Stomach (tissue), 9 donors: ENCODE measurements around the gene PHLDA1. TPM values are rescaled to one million over a fixed set of nuclear protein-coding genes. Genes with fewer than 3 reads are reported as not detected.

Experiments
- DNase-seq, 2 donors: peaks; one replicate each; pipeline versions ENCODE4 v3.0.0 to v3.0.0-alpha.2; 2013 to 2019
- H3K27ac ChIP-seq, 5 donors: fragments of 200-600 bp in 4 of 5; sonication (generic) in 4 of 5; one replicate each; pipeline ENCODE4 v1.5.1; 2013 to 2019; ENCODE audit warnings: mild to moderate bottlenecking in 1 of 5, moderate library complexity in 1 of 5
- H3K27me3 ChIP-seq, 3 donors: fragments of 200-600 bp; sonication (generic); one replicate each; pipeline ENCODE4 v1.5.1; 2017 to 2019; ENCODE audit warnings: mixed run types in 1 of 3
- H3K36me3 ChIP-seq, 4 donors: fragments of 200-600 bp; sonication (generic); 1 replicate in 3 of 4; 2 replicates in 1 of 4; pipeline ENCODE4 v1.5.1; 2016 to 2019
- H3K4me1 ChIP-seq, 4 donors: fragments of 200-600 bp; sonication (generic); one replicate each; pipeline ENCODE4 v1.5.1; 2016 to 2019
- H3K4me3 ChIP-seq, 4 donors: fragments of 200-600 bp; sonication (generic) in 3 of 4; one replicate each; pipeline ENCODE4 v1.5.1; 2016 to 2019; ENCODE audit warnings: mild to moderate bottlenecking in 1 of 4
- H3K9me3 ChIP-seq, 4 donors: fragments of 200-600 bp; sonication (generic); one replicate each; pipeline ENCODE4 v1.5.1; 2016 to 2019
- CTCF ChIP-seq, 7 experiments: fragments of 450-650 bp in 4 of 7; fragments of 200-600 bp in 3 of 7; sonication (generic) in 3 of 7; IDR thresholded peaks; one replicate each; pipeline ENCODE4 v1.5.1; 2016 to 2019; ENCODE audit warnings: antibody characterized with exemption in 7 of 7, control low read depth in 2 of 7, mild to moderate bottlenecking in 1 of 7
- EP300 ChIP-seq: sonication (generic); formaldehyde crosslinking; IDR thresholded peaks from one replicate; pipeline ENCODE4 v1.6.1; 2017; ENCODE audit warnings: antibody characterized with exemption
- POLR2A ChIP-seq, 4 donors: fragments of 450-650 bp; IDR thresholded peaks; one replicate each; pipeline ENCODE4 v1.6.1; 2016; ENCODE audit warnings: antibody characterized with exemption in 4 of 4, control low read depth in 2 of 4, mild to moderate bottlenecking in 1 of 4, moderate library complexity in 1 of 4
- POLR2AphosphoS5 ChIP-seq, 3 donors: sonication (generic); formaldehyde crosslinking; IDR thresholded peaks; one replicate each; pipeline ENCODE4 v1.6.1; 2016; ENCODE audit warnings: antibody characterized with exemption in 3 of 3
- WGBS, 5 donors: extraction: QIAGEN DNeasy Blood & Tissue Kit in 3 of 5; methylation state at CpG; one replicate each; pipeline versions ENCODE4 v1.1.5 to v1.1.7; 2013 to 2018; 5-methylcytosine and 5-hydroxymethylcytosine counted together
- intact Hi-C: fragments of 100-400 bp; cut with DNase I; formaldehyde crosslinking; loops from one replicate; pipeline ENCODE4 v1.15.1; 2023; ENCODE audit warnings: low total_unique reads
- polyA plus RNA-seq, 3 donors: library from polyadenylated mRNA; stranded (reverse); fragments of 200-250 nt; gene quantifications; one replicate each; pipeline ENCODE4 v1.2.3, GENCODE V29; 2013
- total RNA-seq, 5 donors: library from RNA; depleted of rRNA; stranded (reverse); fragments of >200 nt; gene quantifications; one replicate each; pipeline versions ENCODE4 v1.1.0 to v1.2.3, GENCODE V29; 2014 to 2016
- donor health status: healthy with polysubstance abuse.
- donor health status: Bipolar disorder and iron deficiency.
- donor health status: healthy.

PHLDA1 gene
- total and polyA plus RNA-seq, 8 donors, result 4.9 to 62.4 (median 16.5) TPM

DNA sequence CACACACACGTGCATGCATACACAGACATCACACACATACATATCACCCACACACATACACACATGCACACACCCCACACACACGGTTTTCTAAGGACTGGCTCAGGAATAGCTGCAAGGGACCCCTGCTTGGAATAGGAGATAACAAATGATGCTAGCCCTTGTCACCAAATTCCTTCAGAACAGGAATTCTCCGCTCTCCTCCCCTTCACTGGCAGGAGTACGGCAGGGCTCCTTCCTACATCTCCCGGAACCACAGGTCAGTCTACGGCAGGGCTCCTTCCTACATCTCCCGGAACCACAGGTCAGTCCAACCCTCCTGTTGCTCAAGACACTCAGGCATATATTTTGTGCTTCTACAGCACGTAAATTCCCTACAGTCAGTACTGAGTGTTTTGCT is 23.9 kb downstream of the PHLDA1 start:
- WGBS, 5 donors, result 84 to 91% (median 90%) methylated on average over 8 of the region's 8 CpGs
- Histone ChIP-seq H3K36me3 (no peaks in the 10 kb centered on the region), H3K27ac (no peak overlapping the region), H3K27me3 (no peaks in the 10 kb centered on the region), H3K4me3 (no peak overlapping the region), H3K4me1 (no peaks in the 10 kb centered on the region), H3K9me3 (no peaks in the 10 kb centered on the region)
- no peak for TF ChIP-seq POLR2A (IDR thresholded peaks at IDR 0.05)
- TF ChIP-seq CTCF (IDR thresholded peaks at IDR 0.05), result no peak
- no peak for TF ChIP-seq POLR2AphosphoS5 (IDR thresholded peaks at IDR 0.05)
- no peak for TF ChIP-seq EP300
- DNase-seq, result no peak
- intact Hi-C loops, result no loop called here

DNA sequence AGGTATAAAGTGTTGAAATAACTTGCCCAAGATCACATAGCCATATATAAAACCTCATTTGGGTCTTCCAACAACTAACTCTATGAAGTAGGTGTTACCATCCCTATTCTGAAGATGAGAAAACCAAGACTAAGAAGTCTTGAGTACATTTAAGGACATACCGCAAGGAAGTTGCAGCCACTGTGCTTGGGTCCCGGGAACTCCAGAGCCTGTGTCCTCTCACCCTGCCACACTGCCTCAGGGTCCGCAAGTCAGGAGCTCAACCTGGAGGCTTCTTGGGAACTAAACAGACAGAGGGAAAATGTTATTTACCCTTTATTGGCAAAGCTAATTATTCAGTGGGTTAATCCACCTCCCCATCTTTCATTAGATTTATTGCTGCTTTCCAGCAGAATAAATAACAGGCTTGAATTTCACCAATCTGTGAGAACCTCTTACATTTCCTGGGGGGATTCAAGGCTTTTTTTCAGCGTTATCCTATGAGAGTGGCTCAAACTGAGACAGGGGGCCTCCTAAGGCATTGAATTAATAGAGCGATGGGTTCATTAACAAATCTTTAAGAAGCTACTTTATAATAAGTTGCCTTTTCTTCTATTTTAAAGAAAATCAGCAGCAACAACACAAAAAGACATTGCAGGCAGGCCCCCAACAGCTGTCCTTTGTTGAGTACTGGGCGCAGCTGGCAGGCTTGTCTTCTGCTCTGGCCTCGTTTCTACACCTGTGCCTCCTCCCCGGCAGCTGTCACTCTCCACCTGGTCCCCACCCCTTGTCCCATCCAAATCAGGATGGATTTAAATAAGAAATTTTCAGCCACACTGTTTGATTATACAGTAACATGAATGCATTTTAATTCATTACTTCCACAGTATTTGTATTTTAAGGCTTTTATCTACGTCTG is 25.3 kb downstream of the PHLDA1 start:
- Histone ChIP-seq H3K27ac (no peak overlapping the region), H3K36me3 (no peaks in the 10 kb centered on the region), H3K4me3 (no peak overlapping the region), H3K4me1 (no peaks in the 10 kb centered on the region), H3K9me3 (no peaks in the 10 kb centered on the region), H3K27me3 (no peaks in the 10 kb centered on the region)
- no peak for TF ChIP-seq EP300
- no peak for TF ChIP-seq POLR2A (IDR thresholded peaks at IDR 0.05)
- TF ChIP-seq POLR2AphosphoS5 (IDR thresholded peaks at IDR 0.05), result no peak
- no peak for TF ChIP-seq CTCF (IDR thresholded peaks at IDR 0.05)
- 86 to 91% (median 89%) methylated on average over 9 of the region's 9 CpGs for WGBS, 5 donors
- DNase-seq, result no peak
- intact Hi-C loops, result no loop called here

GRCh38 chr12:76003355-76003638 is 28.3 kb downstream of the PHLDA1 start:
- 61 to 77% (median 71%) methylated on average over 2 of the region's 2 CpGs for WGBS, 5 donors
- Histone ChIP-seq H3K27me3 (no peaks in the 10 kb centered on the region), H3K9me3 (no peaks in the 10 kb centered on the region), H3K27ac (no peak overlapping the region), H3K4me3 (no peak overlapping the region), H3K4me1 (no peaks in the 10 kb centered on the region), H3K36me3 (no peaks in the 10 kb centered on the region)
- TF ChIP-seq POLR2AphosphoS5 (IDR thresholded peaks at IDR 0.05) (no peak), EP300 (no peak), CTCF (IDR thresholded peaks at IDR 0.05) (no peak), POLR2A (IDR thresholded peaks at IDR 0.05) (no peak)
- DNase-seq, result no peak
- intact Hi-C loops, result no loop called here

DNA sequence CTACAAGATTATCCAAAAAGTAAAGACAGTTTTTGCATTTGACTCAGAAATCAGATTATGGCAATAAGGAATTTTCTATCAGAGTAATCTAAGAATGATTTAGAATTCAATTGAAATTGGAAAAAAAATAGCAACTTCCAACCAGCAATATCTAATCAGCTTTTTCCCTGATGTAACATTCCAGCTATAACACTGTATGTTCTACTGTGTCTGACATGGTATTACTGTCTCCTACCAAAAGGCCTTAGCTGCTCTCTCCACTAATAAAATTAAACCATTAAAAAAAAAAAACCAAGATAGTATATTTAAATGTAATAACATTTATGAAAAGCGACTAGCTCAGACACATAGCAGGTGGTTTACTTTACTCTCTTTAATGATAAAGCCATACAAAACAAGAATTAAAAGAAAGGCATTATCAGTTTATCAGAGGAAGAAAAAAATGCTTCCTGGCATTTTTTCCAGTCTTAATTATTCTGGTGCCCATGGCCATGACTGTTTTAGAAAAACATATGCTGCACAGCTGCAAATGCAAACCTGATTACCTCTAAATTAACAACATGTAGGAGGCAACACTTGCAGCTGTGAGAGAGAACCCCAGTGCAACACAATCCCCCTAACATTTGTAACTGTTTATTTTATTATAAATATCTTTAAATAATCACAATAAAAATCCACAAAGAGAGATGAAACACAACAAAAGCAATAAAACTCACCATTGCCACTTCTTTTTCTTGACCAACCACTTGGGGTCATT is 28.8 kb downstream of the PHLDA1 start:
- DNase-seq, result no peak
- intact Hi-C loops, result no loop called here
- H3K36me3 ChIP-seq, result no peaks in the 10 kb centered on the region
- H3K27ac ChIP-seq, result no peak overlapping the region
- no peaks in the 10 kb centered on the region for H3K27me3 ChIP-seq
- H3K9me3 ChIP-seq, result no peaks in the 10 kb centered on the region
- no peak for TF ChIP-seq EP300
- TF ChIP-seq CTCF (IDR thresholded peaks at IDR 0.05), result no peak
- no peak for TF ChIP-seq POLR2AphosphoS5 (IDR thresholded peaks at IDR 0.05)
- TF ChIP-seq POLR2A (IDR thresholded peaks at IDR 0.05), result no peak
- H3K4me1 ChIP-seq, result no peaks in the 10 kb centered on the region
- no peak overlapping the region for H3K4me3 ChIP-seq
- WGBS, 5 donors, result 15 to 50% (median 48%) methylated on average over 1 of the region's 1 CpG
